GM18508 (cell line): Measurements from ENCODE around the gene CDKN2AIPNL.

Experiments used
- ATAC-seq: cut with Tn5 transposase; IDR thresholded peaks from one replicate; pipeline ENCODE4 v1.9.1; 2021; ENCODE audit warnings: moderate number of reproducible peaks; ENCODE audit not compliant: insufficient read depth, unreplicated experiment

The CDKN2AIPNL gene

GRCh38 chr5:134411546-134412266 is at the start of gene CDKN2AIPNL:
Gene CDKN2AIPNL (minus strand): TSS chr5:134411881. CDS start chr5:134411854, 27 bp downstream.
- peak; percentile 62 for ATAC-seq

GRCh38 chr5:134460551-134460950 is 48.9 kb upstream of the CDKN2AIPNL start:
- no peak for ATAC-seq

- ATAC-seq = no peak
These were observed 47.8 kb upstream of the CDKN2AIPNL start for GRCh38 chr5:134459491-134459890.

- no peak for ATAC-seq
These were observed 47.3 kb upstream of the CDKN2AIPNL start for GRCh38 chr5:134459010-134459403.

GRCh38 chr5:134458234-134459009 is 46.7 kb upstream of the CDKN2AIPNL start:
- no peak for ATAC-seq

- no peak for ATAC-seq
These were observed 46.1 kb upstream of the CDKN2AIPNL start for GRCh38 chr5:134457801-134458200.

- ATAC-seq = no peak
These were observed 45.1 kb upstream of the CDKN2AIPNL start for GRCh38 chr5:134456825-134457224.

GRCh38 chr5:134455466-134455865 is 43.8 kb upstream of the CDKN2AIPNL start:
- no peak for ATAC-seq

GRCh38 chr5:134453016-134453415 is 41.3 kb upstream of the CDKN2AIPNL start:
- no peak for ATAC-seq

GRCh38 chr5:134451936-134452505 is 40.3 kb upstream of the CDKN2AIPNL start:
- no peak for ATAC-seq

- no peak for ATAC-seq
These were observed 39.7 kb upstream of the CDKN2AIPNL start for GRCh38 chr5:134451225-134451935.

- no peak for ATAC-seq
These were observed 38.7 kb upstream of the CDKN2AIPNL start for GRCh38 chr5:134450374-134450773.

- ATAC-seq = no peak
These were observed 37.5 kb upstream of the CDKN2AIPNL start for GRCh38 chr5:134449167-134449566.

- no peak for ATAC-seq
These were observed 36.3 kb upstream of the CDKN2AIPNL start for GRCh38 chr5:134447815-134448520.

- no peak for ATAC-seq
These were observed 35.3 kb upstream of the CDKN2AIPNL start for GRCh38 chr5:134446938-134447337.

- no peak for ATAC-seq
These were observed 34.5 kb upstream of the CDKN2AIPNL start for GRCh38 chr5:134445856-134446818.

- no peak for ATAC-seq
These were observed 33.3 kb upstream of the CDKN2AIPNL start for GRCh38 chr5:134444941-134445471.

GRCh38 chr5:134440201-134440755 is 28.6 kb upstream of the CDKN2AIPNL start:
- no peak for ATAC-seq
